NCI-H345 (cell line): ENCODE results near the gene C9orf57.
"Not testable (repeated sequence)": the region's sequence is repeated elsewhere in the genome, so short reads cannot be mapped to it uniquely, and the experiment has no call there.

Source experiments
- DNase-seq: peaks from one replicate; lab custom pipeline; 2025; lab: John Stamatoyannopoulos, UW

The C9orf57 gene

DNA sequence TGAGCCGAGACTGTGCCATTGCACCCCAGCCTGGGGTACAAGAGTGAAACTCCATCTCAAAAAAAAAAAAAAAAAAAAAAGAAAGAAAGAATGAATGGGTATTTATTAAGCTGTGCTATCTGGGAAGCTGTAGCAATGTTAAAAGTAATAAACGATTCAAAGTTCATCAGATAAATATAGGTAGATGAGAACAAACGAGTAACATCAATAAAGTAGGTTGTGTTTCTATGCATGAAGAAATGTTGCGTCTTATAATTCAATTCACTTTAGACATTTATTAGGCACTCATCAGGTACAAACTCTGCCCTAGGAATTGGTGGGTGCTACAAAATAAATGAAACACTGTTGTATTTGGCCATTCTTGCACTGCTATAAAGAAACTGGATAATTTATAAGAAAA, 36.8 kb downstream of the C9orf57 start:
- no peak for DNase-seq

DNA sequence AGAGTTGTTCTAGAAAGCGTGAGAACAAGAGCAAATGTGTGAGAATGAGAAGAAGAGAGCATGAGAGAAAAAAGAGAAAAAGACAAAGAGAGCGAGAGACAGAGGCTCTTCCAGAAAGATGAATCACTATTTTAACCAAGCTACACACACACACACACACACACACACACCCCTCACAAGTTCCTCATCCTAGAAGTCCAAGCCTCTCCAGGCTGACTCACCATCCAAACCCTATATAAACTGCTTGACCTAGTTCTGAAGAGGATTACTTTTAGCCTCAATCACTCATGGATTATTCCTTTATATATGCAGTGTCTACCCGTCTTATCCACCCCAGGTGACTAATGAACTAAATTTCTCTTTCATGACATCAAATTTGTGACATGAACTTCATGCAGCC, 37.6 kb downstream of the C9orf57 start:
- DNase-seq, result no peak

DNA sequence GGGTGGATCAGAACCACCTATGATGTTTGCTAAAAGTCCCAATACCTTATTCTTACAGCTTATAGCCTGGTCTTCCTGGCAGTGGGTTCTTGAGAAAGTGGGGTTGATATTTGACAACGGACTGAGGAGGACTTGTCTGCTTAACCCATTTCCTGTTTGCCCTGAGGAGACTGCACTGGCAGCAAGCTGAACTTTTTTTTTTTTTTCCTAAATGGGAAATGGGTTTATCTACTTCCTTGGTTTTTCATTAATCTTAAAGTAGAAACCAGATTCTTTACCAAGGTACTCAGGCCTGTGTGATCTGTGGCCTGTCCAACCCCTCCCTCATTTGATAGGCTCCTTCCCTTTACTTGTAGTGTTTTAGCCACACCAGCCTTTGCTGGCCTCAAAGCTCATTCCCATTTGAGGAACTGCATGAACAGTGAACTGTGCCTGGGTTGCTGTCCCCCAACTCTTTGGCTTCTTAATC, 47.1 kb downstream of the C9orf57 start:
- no peak for DNase-seq

DNA sequence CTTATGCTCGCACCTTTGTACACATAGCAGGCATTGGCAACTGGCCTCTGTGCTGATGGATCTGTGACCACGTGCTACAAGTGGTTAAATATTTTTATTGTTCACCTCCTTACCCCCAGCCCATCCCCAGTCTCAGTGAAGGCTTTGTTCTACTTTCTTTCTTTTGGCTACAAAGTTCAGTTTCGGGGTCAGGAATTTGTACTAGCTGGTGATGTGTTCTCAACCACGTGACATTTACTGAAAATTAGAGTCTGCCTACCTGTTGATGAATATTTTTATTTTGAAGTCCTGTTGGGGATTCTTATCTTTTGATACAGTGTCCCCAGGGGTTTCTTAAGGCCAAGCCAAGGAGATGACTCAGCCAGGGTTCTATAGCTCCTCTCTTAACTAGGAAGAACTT, 47.8 kb downstream of the C9orf57 start:
- no peak for DNase-seq

DNA sequence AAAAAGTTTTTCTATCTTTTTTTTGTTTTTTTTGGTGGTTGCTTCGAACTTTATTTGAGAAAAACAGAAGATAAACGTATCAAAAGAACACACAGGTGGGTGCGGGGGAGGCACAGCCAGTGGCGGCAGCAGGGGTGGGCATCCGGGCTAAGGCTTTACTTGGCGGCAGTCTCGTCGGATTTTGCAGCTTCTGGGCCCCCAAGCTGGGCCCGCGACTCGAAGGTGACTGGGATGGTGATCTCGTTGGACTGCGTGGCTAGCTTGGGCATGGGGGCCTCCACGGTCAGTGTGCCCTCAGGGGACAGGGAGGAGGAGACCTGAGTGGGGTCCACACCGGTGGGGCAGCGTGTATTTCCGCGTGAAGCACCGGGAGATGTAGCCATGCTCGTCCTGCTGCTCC, 52.7 kb downstream of the C9orf57 start:
- DNase-seq, result not testable (repeated sequence)

DNA sequence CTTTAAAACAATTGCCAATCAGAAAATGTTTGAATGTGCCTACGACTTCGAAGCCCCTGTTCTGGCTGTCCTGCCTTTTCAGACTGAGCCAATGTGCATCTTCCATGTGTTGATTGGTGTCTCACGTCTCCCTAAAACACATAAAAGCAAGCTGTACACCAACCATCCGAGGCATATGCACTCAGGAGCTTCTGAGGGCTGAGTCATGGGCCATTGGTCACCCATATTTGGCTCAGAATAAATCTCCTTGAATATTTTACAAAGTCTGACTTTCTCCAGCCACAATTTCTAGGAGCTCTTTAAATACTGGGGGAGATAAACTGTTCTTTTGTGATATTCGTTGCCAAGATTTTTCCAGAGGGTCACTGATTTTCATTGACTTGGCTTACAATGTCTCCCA, 53.9 kb downstream of the C9orf57 start:
- DNase-seq, result no peak

DNA sequence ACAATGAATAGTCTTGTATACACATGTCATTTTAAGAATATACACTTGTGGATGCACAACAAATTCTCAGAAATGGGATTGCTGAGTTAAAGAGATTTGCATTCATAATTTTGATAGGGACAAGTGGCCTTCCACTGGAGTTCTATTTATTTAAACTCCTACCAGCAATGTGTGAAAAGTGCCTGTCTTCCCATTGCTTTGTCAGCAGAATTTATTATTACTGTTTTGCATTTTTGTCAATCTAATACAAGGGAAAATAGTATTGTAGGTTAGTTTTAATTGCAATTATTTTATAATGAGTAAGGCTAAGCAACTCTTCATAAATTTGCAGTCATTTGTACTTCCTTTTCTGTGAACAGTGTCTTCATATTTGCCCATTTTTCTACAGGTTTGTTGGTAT, 55.0 kb downstream of the C9orf57 start:
- no peak for DNase-seq
